Psoas muscle (tissue), 8 donors: ENCODE data around the gene PRKCA. TPM values are rescaled to one million over a fixed set of nuclear protein-coding genes. Genes with fewer than 3 reads are reported as not detected.

ENCODE experiments used
- ATAC-seq, 4 donors: fragments of 200-7000 bp; cut with Tn5 transposase; one replicate each; pipeline ENCODE4 v1.9.1; 2020; ENCODE audit warnings: moderate library complexity in 3 of 4, mild to moderate bottlenecking in 2 of 4
- DNase-seq, 2 donors: peaks; one replicate each; pipeline ENCODE4 v3.0.0-alpha.2; 2020
- H3K27ac ChIP-seq: fragments of 200-600 bp; one replicate; pipeline ENCODE4 v1.8.0; 2022
- H3K27me3 ChIP-seq, 3 donors: fragments of 200-600 bp in 1 of 3; one replicate each; pipeline versions ENCODE4 v1.6.1 to v1.8.0; 2013 to 2022; ENCODE audit warnings: low read length in 2 of 3, mild to moderate bottlenecking in 2 of 3, moderate library complexity in 1 of 3; ENCODE audit not compliant: insufficient read depth in 3 of 3
- H3K36me3 ChIP-seq, 2 donors: fragments of 200-600 bp in 1 of 2; one replicate each; pipeline versions ENCODE4 v1.6.1 to v1.8.0; 2013 to 2022; ENCODE audit warnings: low read depth in 1 of 2, mild to moderate bottlenecking in 1 of 2, moderate library complexity in 1 of 2; ENCODE audit not compliant: insufficient read depth in 1 of 2
- H3K4me1 ChIP-seq: fragments of 200-600 bp; one replicate; pipeline ENCODE4 v1.8.0; 2022
- H3K4me3 ChIP-seq: fragments of 200-600 bp; one replicate; pipeline ENCODE4 v1.8.0; 2022; ENCODE audit warnings: mild to moderate bottlenecking
- H3K9me3 ChIP-seq: fragments of 200-600 bp; one replicate; pipeline ENCODE4 v1.8.0; 2022
- WGBS, 3 donors: extraction: QIAGEN DNeasy Blood & Tissue Kit; methylation state at CpG; one replicate each; pipeline versions ENCODE4 v1.1.6 to v1.1.7; 2013; 5-methylcytosine and 5-hydroxymethylcytosine counted together
- intact Hi-C, 2 donors: fragments of 100-400 bp; cut with DNase I; formaldehyde crosslinking; loops; one replicate each; pipeline versions ENCODE4 v1.11.0 to v1.14.2; 2022
- polyA plus RNA-seq, 3 donors: library from polyadenylated mRNA; stranded (reverse); fragments of 200-250 nt; gene quantifications; one replicate each; pipeline ENCODE4 v1.2.3, GENCODE V29; 2013
- total RNA-seq, 4 donors: library from RNA; stranded (reverse); fragmentation: NEBNext Ultra II Directional in 2 of 4; extraction: Animal tissue kit (Norgen Biotek cat#: 25700) in 2 of 4; gene quantifications; one replicate each; pipeline versions ENCODE4 v1.2.1 to v1.2.4, GENCODE V29; 2021 to 2023
- TF ChIP-seq, protein P1 (sequence below): fragments of 200-600 bp; IDR thresholded peaks from one replicate; pipeline ENCODE4 v1.8.0; 2022; ENCODE audit warnings: antibody characterized with exemption
- donor health status: healthy with polysubstance abuse.
- donor health status: DM: no; HTN: no; CAD: no; lungs with moderate emphysema.
- donor health status: Bipolar disorder and iron deficiency.
- donor health status: healthy.
- donor health status: DM: yes; HTN: yes; CAD: no.
- donor health status: DM: no; HTN: no; CAD: no.
- donor health status: DM: no; HTN: no; CAD: no.
- donor health status: DM: yes; HTN: yes; CAD: no.

PRKCA gene
- total and polyA plus RNA-seq, 7 donors, result 0.35 to 15.5 (median 8.2) TPM

DNA sequence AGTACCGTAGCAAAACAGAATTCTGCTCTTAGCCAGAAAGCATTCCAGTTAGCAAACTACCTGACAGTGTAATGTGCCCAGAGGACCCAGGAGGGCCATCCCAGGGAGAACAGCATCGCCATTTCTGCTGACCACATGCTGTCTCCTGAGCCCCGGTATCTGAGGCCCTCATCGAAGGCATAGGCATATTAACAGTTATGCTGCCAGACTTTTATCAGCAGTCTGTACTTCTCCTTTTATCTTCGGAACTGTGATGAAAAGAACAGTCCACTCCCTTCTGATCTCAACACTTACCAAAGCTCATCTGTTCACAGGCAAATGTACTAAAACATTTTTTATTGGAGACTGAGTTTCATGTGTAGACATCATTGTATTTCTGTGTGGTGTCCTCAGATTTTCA, 236.4 kb downstream of the PRKCA start:
- no peaks in the 10 kb centered on the region for H3K36me3 ChIP-seq
- no peak overlapping the region for H3K4me3 ChIP-seq
- intact Hi-C loops, result no loop called here
- H3K4me1 ChIP-seq, result no peaks in the 10 kb centered on the region
- TF ChIP-seq, protein P1, sequence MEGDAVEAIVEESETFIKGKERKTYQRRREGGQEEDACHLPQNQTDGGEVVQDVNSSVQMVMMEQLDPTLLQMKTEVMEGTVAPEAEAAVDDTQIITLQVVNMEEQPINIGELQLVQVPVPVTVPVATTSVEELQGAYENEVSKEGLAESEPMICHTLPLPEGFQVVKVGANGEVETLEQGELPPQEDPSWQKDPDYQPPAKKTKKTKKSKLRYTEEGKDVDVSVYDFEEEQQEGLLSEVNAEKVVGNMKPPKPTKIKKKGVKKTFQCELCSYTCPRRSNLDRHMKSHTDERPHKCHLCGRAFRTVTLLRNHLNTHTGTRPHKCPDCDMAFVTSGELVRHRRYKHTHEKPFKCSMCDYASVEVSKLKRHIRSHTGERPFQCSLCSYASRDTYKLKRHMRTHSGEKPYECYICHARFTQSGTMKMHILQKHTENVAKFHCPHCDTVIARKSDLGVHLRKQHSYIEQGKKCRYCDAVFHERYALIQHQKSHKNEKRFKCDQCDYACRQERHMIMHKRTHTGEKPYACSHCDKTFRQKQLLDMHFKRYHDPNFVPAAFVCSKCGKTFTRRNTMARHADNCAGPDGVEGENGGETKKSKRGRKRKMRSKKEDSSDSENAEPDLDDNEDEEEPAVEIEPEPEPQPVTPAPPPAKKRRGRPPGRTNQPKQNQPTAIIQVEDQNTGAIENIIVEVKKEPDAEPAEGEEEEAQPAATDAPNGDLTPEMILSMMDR, result no peak
- no peaks in the 10 kb centered on the region for H3K9me3 ChIP-seq
- H3K27ac ChIP-seq, result no peak overlapping the region
- ATAC-seq (no peak), DNase-seq (no peak)
- H3K27me3 ChIP-seq, result no peaks in the 10 kb centered on the region
- 61 to 85% (median 83%) methylated on average over 5 of the region's 5 CpGs for WGBS, 3 donors

DNA sequence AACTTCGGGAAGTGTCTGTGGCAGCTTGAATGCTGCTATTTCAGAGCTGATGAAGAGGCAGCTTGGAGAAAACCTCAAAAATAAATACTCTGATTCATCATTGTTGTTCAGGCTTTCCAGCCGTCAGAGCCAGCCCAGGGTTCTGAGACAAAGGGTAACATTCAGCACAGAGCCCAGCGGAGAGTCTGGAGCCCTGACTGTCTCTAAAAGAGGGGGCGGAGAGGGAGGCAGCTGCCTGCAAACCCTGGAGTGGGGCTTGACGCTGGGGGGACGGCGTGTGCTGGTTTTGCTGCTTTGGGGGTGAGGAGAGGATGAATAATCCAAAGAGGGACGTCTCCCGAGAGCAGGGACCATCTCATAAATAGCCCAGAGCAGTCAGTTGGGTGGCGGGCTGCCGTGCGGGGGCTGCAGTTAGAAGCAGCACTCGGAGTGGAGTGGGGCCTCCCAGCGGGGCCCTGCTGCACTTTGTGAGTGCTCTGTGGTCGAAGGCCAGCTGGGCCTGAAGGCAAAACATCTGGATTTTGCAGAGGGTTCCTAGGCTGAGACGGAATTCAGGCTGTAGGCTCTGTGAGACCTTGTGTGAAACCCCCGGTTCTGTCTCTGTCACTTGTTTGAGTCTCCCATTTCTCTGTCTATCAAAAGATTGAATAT, 237.8 kb downstream of the PRKCA start:
- Histone ChIP-seq H3K9me3 (no peaks in the 10 kb centered on the region), H3K36me3 (no peaks in the 10 kb centered on the region), H3K4me3 (no peak overlapping the region), H3K27ac (no peak overlapping the region), H3K27me3 (no peaks in the 10 kb centered on the region), H3K4me1 (no peaks in the 10 kb centered on the region)
- WGBS, 3 donors, result 39 to 52% (median 51%) methylated on average over 17 of the region's 17 CpGs
- intact Hi-C loops, result no loop called here
- TF ChIP-seq, protein P1, result no peak
- ATAC-seq (peak in 1 of 4 donors; percentile 15), DNase-seq (peak in 1 of 2 donors; percentile 21)

DNA sequence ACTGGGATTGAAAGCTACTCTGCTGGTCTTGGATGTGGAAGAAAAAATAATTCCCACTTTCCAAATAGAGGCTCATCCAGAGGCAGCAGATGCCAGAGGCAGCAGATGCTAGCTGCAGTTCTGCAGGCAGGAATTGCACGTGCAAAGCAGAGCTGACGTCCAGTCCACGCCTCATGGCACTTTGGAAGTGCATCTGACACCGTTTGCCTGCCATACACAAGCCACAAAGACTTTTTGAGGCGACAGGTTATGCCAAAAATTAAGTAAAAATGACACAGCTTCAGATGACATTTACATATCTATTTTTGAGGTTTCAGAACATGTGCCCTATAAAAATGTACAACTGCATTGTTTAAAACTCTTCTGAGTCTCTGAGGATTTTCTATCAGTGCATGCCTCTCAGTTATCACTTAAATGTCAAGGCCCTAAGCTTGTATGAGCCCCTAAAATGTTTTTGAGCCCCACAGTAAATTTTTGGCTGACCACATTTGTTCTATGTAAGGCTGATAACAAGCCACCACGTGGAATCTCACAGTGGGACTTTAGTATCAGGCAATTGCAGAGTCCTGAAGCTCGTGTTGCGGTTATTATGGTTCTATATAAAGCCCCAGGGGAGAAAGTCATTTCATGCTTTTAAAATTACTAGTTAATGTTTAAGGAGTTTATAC, 239.2 kb downstream of the PRKCA start:
- WGBS, 3 donors, result 38 to 59% (median 47%) methylated on average over 8 of the region's 8 CpGs

DNA sequence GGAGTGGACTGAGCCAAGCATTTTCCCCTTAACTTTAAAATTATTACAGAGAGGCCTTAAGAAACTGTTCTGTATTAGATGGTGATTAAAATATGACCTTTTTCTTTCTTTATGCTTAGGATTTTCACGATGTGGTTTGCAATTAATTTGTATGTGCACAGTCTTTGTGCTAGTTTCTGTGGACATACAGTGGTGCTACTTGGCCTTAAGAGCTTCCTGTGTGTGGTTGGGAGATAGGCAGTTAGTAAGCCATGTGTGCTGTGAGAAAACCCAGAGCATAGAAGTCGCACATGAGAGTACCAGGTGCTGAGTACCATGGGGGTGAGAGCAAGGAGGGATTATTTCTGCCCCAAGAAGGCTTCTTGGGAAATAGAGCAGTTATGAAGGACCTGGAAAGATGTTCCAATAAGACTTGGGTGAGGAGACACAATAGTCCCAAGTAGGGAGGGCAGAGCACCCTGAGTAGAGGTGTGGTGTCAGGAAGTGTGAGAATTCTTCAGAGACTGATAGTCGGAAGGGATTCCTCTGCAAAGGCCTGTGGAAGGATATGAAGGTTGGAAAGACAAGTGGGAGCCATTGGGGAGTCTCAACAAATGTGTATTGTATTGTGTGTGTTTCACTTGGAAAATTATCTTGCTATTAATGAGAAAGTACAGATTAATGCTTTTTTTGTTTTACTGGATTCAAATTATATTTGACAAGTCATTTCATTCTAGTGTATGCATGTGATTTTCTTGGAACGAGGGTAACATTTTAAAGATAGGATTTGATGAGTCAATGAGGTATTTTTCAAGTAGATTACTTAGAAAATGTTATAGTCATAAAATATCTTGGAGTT, 239.9 kb downstream of the PRKCA start:
- Histone ChIP-seq H3K9me3 (peaks cover 6% of the 10 kb centered on the region), H3K4me3 (no peak overlapping the region), H3K4me1 (no peaks in the 10 kb centered on the region), H3K27me3 (no peaks in the 10 kb centered on the region), H3K27ac (no peak overlapping the region), H3K36me3 (no peaks in the 10 kb centered on the region)
- TF ChIP-seq, protein P1, result no peak
- DNase-seq, result no peak
- intact Hi-C loops, result no loop called here
- ATAC-seq, result no peak
- WGBS, 3 donors, result 66 to 74% (median 68%) methylated on average over 4 of the region's 4 CpGs

More for the DNA sequence above, 239.2 kb downstream of the PRKCA start:
- Histone ChIP-seq H3K27me3 (no peaks in the 10 kb centered on the region), H3K4me1 (no peaks in the 10 kb centered on the region), H3K9me3 (peaks cover 6% of the 10 kb centered on the region), H3K36me3 (no peaks in the 10 kb centered on the region), H3K27ac (no peak overlapping the region), H3K4me3 (no peak overlapping the region)
- no peak for ATAC-seq
- DNase-seq, result no peak
- intact Hi-C loops, result no loop called here
- TF ChIP-seq, protein P1, result no peak
